GM12878 (cell line): Measurements from ENCODE around the gene TMOD2. TPM values are rescaled to one million over a fixed set of nuclear protein-coding genes. Genes with fewer than 3 reads are reported as not detected.

ENCODE experiments used
- BCLAF1 ChIP-seq: fragments of 450-650 bp; IDR thresholded peaks from 2 replicates; pipeline ENCODE4 v1.6.1; 2017; ENCODE audit warnings: antibody characterized with exemption, mild to moderate bottlenecking, moderate library complexity
- CBX3 ChIP-seq: fragments of 200-600 bp; sonication (generic); IDR thresholded peaks from 2 replicates; pipeline ENCODE4 v1.6.1; 2016; ENCODE audit warnings: low read depth, borderline replicate concordance
- CHD1 ChIP-seq: IDR thresholded peaks from 2 replicates; pipeline ENCODE4 v1.6.1; 2012; ENCODE audit warnings: low read depth, low read length, improper control_type of control experiment
- E2F4 ChIP-seq: IDR thresholded peaks from 2 replicates; pipeline ENCODE4 v1.6.1; 2012; ENCODE audit warnings: low read depth, low read length, improper control_type of control experiment
- EED ChIP-seq: sonication (generic); IDR thresholded peaks from 2 replicates; pipeline ENCODE4 v1.6.1; 2016; ENCODE audit warnings: antibody characterized with exemption, low read depth
- FOS ChIP-seq: IDR thresholded peaks from 3 replicates; pipeline ENCODE4 v1.6.1; 2011; ENCODE audit warnings: borderline replicate concordance; ENCODE audit not compliant: insufficient read length; ENCODE audit errors: extremely low read depth
- FOXK2 ChIP-seq: fragments of 450-650 bp; IDR thresholded peaks from 2 replicates; pipeline ENCODE4 v1.6.1; 2017; ENCODE audit warnings: mild to moderate bottlenecking, moderate library complexity
- IKZF1 ChIP-seq: fragments of 450-650 bp; conservative IDR thresholded peaks from 2 replicates; pipeline ENCODE4 v1.6.1; 2017; ENCODE audit warnings: antibody characterized with exemption, mild to moderate bottlenecking
- IRF4 ChIP-seq: IDR thresholded peaks from 2 replicates; pipeline ENCODE4 v1.6.1; 2011; ENCODE audit warnings: low read depth, low read length
- IRF5 ChIP-seq: fragments of 450-650 bp; IDR thresholded peaks from 2 replicates; pipeline ENCODE4 v1.6.1; 2017; ENCODE audit warnings: borderline replicate concordance
- MLLT1 ChIP-seq: fragments of 450-650 bp; IDR thresholded peaks from 2 replicates; pipeline ENCODE4 v1.6.1; 2016; ENCODE audit warnings: mild to moderate bottlenecking
- MYC ChIP-seq: IDR thresholded peaks from 2 replicates; pipeline ENCODE4 v1.6.1; 2011; ENCODE audit warnings: mild to moderate bottlenecking, low read length, moderate library complexity, inconsistent platforms; ENCODE audit not compliant: insufficient read depth, insufficient replicate concordance, insufficient read length, severe bottlenecking
- NFXL1 ChIP-seq: fragments of 450-650 bp; IDR thresholded peaks from 2 replicates; pipeline ENCODE4 v1.6.1; 2017; ENCODE audit warnings: antibody characterized with exemption, mild to moderate bottlenecking, borderline replicate concordance
- NFYA ChIP-seq: IDR thresholded peaks from 2 replicates; pipeline ENCODE4 v1.6.1; 2011; ENCODE audit warnings: low read depth, mild to moderate bottlenecking, low read length, improper control_type of control experiment, borderline replicate concordance
- POLR2AphosphoS2 ChIP-seq: IDR thresholded peaks from 2 replicates; pipeline ENCODE4 v1.6.1; 2011; ENCODE audit warnings: low read depth, mild to moderate bottlenecking, low read length, improper control_type of control experiment, moderate library complexity
- PRDM15 ChIP-seq: fragments of 450-650 bp; formaldehyde crosslinking; IDR thresholded peaks from 2 replicates; pipeline ENCODE4 v1.4.0; 2020; ENCODE audit warnings: mild to moderate bottlenecking, moderate library complexity
- SP1 ChIP-seq: IDR thresholded peaks from one replicate; pipeline ENCODE4 v1.6.1; 2011; ENCODE audit warnings: low read depth, low read length
- SRF ChIP-seq, 2 experiments: IDR thresholded peaks; 2 replicates each; pipeline ENCODE4 v1.6.1; 2011; ENCODE audit warnings: low read depth in 2 of 2, low read length in 2 of 2, mild to moderate bottlenecking in 1 of 2, moderate library complexity in 1 of 2
- YY1 ChIP-seq: IDR thresholded peaks from 2 replicates; pipeline ENCODE4 v1.6.1; 2011; ENCODE audit warnings: low read depth, mild to moderate bottlenecking, low read length
- ZBED1 ChIP-seq: IDR thresholded peaks from 2 replicates; pipeline ENCODE4 v1.6.1; 2016; ENCODE audit warnings: borderline replicate concordance
- polyA plus RNA-seq, 11 experiments: library from polyadenylated mRNA; depleted of rRNA in 4 of 11; unstranded in 6 of 11; stranded (reverse) in 5 of 11; fragments of >200 nt; fragmentation: Nextera tagmentation in 4 of 11; fragmentation: Illumina TruSeq in 1 of 11; extraction: Ambion mirVana in 4 of 11; extraction: Trizol in 1 of 11; gene quantifications; 1 replicate in 1 of 11; 2 replicates in 10 of 11; pipeline versions ENCODE4 v1.2.1 to v1.2.3, GENCODE V29; 2011 to 2016; ENCODE audit warnings: inconsistent platforms in 2 of 11, missing spikeins in 2 of 11, low read depth in 1 of 11
- total RNA-seq, 4 experiments: library from RNA; depleted of rRNA in 3 of 4; stranded (reverse); fragments of >200 nt in 3 of 4; fragmentation: Illumina TruSeq in 1 of 4; extraction: Trizol in 1 of 4; gene quantifications; 2 replicates each; pipeline versions ENCODE4 v1.2.1 to v1.2.3, GENCODE V29; 2013 to 2021

Gene TMOD2
- total and polyA plus RNA-seq, 10 of the 15 experiments (the other 5 are each of a cell fraction or from before 2014, with no cell fraction given), result 0.61 to 15.2 (median 6.3) TPM

GRCh38 chr15:51731549-51732267 is 19.7 kb upstream of the TMOD2 start (continued):
- TF ChIP-seq BCLAF1 (no peak), YY1 (no peak), NFYA (no peak), CHD1 (no peak), IRF5 (no peak), E2F4 (no peak), IRF4 (peak; percentile 87), SRF (IDR thresholded peaks at IDR 0.05; ENCODE audit: low read depth in 2 of 2, low read length in 2 of 2) (peak in 1 of 2 experiments; percentile 55; a peak in 2 of 4 replicates), MLLT1 (peak; percentile 41; the same call in 1 of the 2 replicates), FOS (no peak), PRDM15 (CRISPR knock-in tag) (no peak), EED (peak; percentile 94), ZBED1 (peak; percentile 68; the same call in 1 of the 2 replicates), FOXK2 (no peak), POLR2AphosphoS2 (no peak), NFXL1 (no peak), SP1 (peak; percentile 45), MYC (no peak), IKZF1 (peak; percentile 97), CBX3 (no peak)
